ENCODE data around the gene IGFBP3. TPM values are rescaled to one million over a fixed set of nuclear protein-coding genes. Genes with fewer than 3 reads are reported as not detected.
A peak's percentile ranks its signal among the peaks of the same experiment; 100 is the strongest.

The IGFBP3 gene
- total RNA-seq, 2 experiments from 2014 or later, result 8.0 to 10.0 TPM

DNA sequence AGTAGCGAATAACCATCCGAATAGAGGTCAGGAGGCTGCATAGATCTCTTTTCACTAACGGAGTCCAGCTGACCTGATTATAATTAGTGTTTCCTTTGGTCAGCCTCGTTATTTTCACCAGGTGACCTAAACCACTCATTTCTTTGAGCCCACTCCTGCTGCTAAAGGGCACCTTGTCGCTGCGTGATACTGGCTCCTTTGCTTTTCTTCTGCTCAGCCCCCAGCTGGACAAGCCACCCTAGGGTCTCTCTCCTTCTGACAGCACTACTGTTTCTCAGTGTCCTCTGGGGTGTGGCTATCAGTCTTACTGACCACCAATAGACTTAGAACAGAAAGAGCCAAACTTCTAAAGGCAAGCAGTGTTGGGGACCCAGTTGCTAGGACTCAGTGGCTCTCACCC lies 2.7 kb upstream of the IGFBP3 start:
- Histone ChIP-seq H3K4me1 (ENCODE audit: insufficient read depth, low read length) (peaks cover 23% of the 10 kb centered on the region), H3K27me3 (ENCODE audit: control insufficient read depth in 1 of 2, insufficient read depth in 2 of 2, low read length in 2 of 2) (peaks cover 27 to 42% of the 10 kb centered on the region in 2 experiments), H3K36me3 (ENCODE audit: insufficient read depth, low read length) (no peaks in the 10 kb centered on the region), H3K9me3 (ENCODE audit: control insufficient read depth in 1 of 2, insufficient read depth in 1 of 2, low read length in 2 of 2) (peaks cover 0 to 4% of the 10 kb centered on the region in 2 experiments), H3K4me3 (ENCODE audit: low read length) (no peak overlapping the region), H3K27ac (ENCODE audit: low read depth in 1 of 2, low read length in 2 of 2) (no peak overlapping the region)
- H3K9me3 Mint-ChIP-seq, result no peaks in the 10 kb centered on the region
- ChIA-PET CTCF (no interaction called here), POLR2A (no interaction called here)
- ATAC-seq (ENCODE audit: poor library complexity) (no peak), DNase-seq (no peak)
- peaks cover 19% of the 10 kb centered on the region for H3K4me1 Mint-ChIP-seq (ENCODE audit: low read depth)
- intact Hi-C loops (cut with DNase I, micrococcal nuclease), result loop anchor here in 1 of 2 experiments (1.0 kb wide), 1 partner anchor 1161 kb away; no protein-coding TSS in a partner anchor
- H3K4me3 Mint-ChIP-seq, result no peak overlapping the region
- peaks cover 61% of the 10 kb centered on the region for H3K27me3 Mint-ChIP-seq
- TF ChIP-seq CTCF (IDR thresholded peaks at IDR 0.05), result no peak
- no peak overlapping the region for H3K27ac Mint-ChIP-seq
- no peaks in the 10 kb centered on the region for H3K36me3 Mint-ChIP-seq (ENCODE audit: low read depth)

DNA sequence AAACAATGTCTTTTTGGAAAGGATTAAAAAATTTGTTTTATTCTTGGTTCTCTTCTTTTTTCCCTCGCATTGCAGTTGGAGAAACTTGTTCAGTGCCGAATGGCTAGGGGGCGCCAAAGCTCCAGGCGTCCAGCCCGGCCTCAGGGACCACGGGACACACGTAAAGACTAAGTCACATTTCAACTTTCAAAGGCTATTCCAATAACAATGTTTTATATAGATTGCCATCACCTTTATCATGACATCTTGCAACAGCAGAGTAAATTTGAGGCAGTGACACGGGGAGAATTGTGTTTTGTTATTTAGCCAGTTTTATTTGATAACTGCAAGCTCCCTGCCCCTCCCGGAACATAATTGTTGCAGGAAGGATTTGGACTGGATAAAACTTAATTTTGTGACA lies 2.2 kb upstream of the IGFBP3 start:
- ChIA-PET POLR2A (interaction anchor here (1.0 kb wide), 1 partner anchor 1154 kb away, joined by 3 read pairs; no protein-coding TSS in a partner anchor), CTCF (no interaction called here)
- intact Hi-C loops (cut with DNase I, micrococcal nuclease), result loop anchor here in 1 of 2 experiments (1.0 kb wide), 1 partner anchor 1162 kb away; no protein-coding TSS in a partner anchor
- Mint-ChIP-seq H3K9me3 (no peaks in the 10 kb centered on the region), H3K27me3 (peaks cover 66% of the 10 kb centered on the region), H3K36me3 (ENCODE audit: low read depth) (no peaks in the 10 kb centered on the region), H3K4me3 (peak overlapping the region; percentile 30), H3K4me1 (ENCODE audit: low read depth) (peaks cover 19% of the 10 kb centered on the region), H3K27ac (peak overlapping the region; percentile 67)
- TF ChIP-seq CTCF (IDR thresholded peaks at IDR 0.05), result peak; percentile 51
- no peaks in the 10 kb centered on the region for H3K36me3 ChIP-seq (ENCODE audit: insufficient read depth, low read length)
- H3K27ac ChIP-seq (ENCODE audit: low read depth in 1 of 2, low read length in 2 of 2), result no peak overlapping the region
- H3K9me3 ChIP-seq (ENCODE audit: control insufficient read depth in 1 of 2, insufficient read depth in 1 of 2, low read length in 2 of 2), result peaks cover 0 to 4% of the 10 kb centered on the region in 2 experiments
- peaks cover 26% of the 10 kb centered on the region for H3K4me1 ChIP-seq (ENCODE audit: insufficient read depth, low read length)
- DNase-seq (peak in 12 of 14 experiments; percentile 24 to 67 (median 44)), ATAC-seq (ENCODE audit: poor library complexity) (no peak)
- peak overlapping the region; percentile 13 for H3K4me3 ChIP-seq (ENCODE audit: low read length)
- H3K27me3 ChIP-seq (ENCODE audit: control insufficient read depth in 1 of 2, insufficient read depth in 2 of 2, low read length in 2 of 2), result peaks cover 32 to 48% of the 10 kb centered on the region in 2 experiments

GRCh38 chr7:45922810-45923209 lies 1.7 kb upstream of the IGFBP3 start:
- Histone ChIP-seq H3K36me3 (ENCODE audit: insufficient read depth, low read length) (no peaks in the 10 kb centered on the region), H3K4me1 (ENCODE audit: insufficient read depth, low read length) (peaks cover 29% of the 10 kb centered on the region), H3K4me3 (ENCODE audit: low read length) (peak overlapping the region; percentile 13), H3K27me3 (ENCODE audit: control insufficient read depth in 1 of 2, insufficient read depth in 2 of 2, low read length in 2 of 2) (peaks cover 37 to 52% of the 10 kb centered on the region in 2 experiments), H3K9me3 (ENCODE audit: control insufficient read depth in 1 of 2, insufficient read depth in 1 of 2, low read length in 2 of 2) (peaks cover 0 to 4% of the 10 kb centered on the region in 2 experiments), H3K27ac (ENCODE audit: low read depth in 1 of 2, low read length in 2 of 2) (no peak overlapping the region)
- H3K27me3 Mint-ChIP-seq, result peaks cover 71% of the 10 kb centered on the region
- H3K9me3 Mint-ChIP-seq, result no peaks in the 10 kb centered on the region
- H3K27ac Mint-ChIP-seq, result peak overlapping the region; percentile 67
- no peaks in the 10 kb centered on the region for H3K36me3 Mint-ChIP-seq (ENCODE audit: low read depth)
- ATAC-seq (ENCODE audit: poor library complexity) (peak; percentile 43), DNase-seq (peak in 5 of 14 experiments; percentile 5 to 61 (median 29))
- peak overlapping the region; percentile 30 for H3K4me3 Mint-ChIP-seq
- no peak for TF ChIP-seq CTCF (IDR thresholded peaks at IDR 0.05)
- ChIA-PET CTCF (interaction anchor here (0.8 kb wide), 1 partner anchor 8 kb away, joined by 3 read pairs; no protein-coding TSS in a partner anchor), POLR2A (interaction anchor here (1.0 kb wide), 1 partner anchor 1154 kb away, joined by 3 read pairs; no protein-coding TSS in a partner anchor)
- peaks cover 19% of the 10 kb centered on the region for H3K4me1 Mint-ChIP-seq (ENCODE audit: low read depth)
- intact Hi-C loops (cut with DNase I, micrococcal nuclease), result loop anchor here in 1 of 2 experiments (1.0 kb wide), 1 partner anchor 1162 kb away; no protein-coding TSS in a partner anchor
